ENCODE measurements around the gene LBR.

- TF ChIP-seq CTCF (IDR thresholded peaks at IDR 0.05) (no peak), ZFX (IDR thresholded peaks at IDR 0.05; ENCODE audit: borderline replicate concordance) (no peak)
Measured at GRCh38 chr1:225470211-225471108, 42.6 kb upstream of the LBR start.
